Activated CD8-positive, alpha-beta memory T cell treated with anti-CD3 and anti-CD28 coated beads for 4 hours (primary cell): ENCODE data around the gene CDKAL1.
"Not testable (repeated sequence)": the region's sequence is repeated elsewhere in the genome, so short reads cannot be mapped to it uniquely, and the experiment has no call there.

Experiments
- DNase-seq, 2 donors: peaks; one replicate each; pipeline ENCODE4 v3.0.0-alpha.2; 2020; ENCODE audit warnings: low read depth in 2 of 2

The CDKAL1 gene

GRCh38 chr6:20594299-20594853 lies 60.1 kb downstream of the CDKAL1 start:
- not testable (repeated sequence) for DNase-seq

GRCh38 chr6:20599302-20600051 lies 65.2 kb downstream of the CDKAL1 start:
- no peak for DNase-seq

- DNase-seq: no peak
Measured at GRCh38 chr6:20600831-20601230, 66.6 kb downstream of the CDKAL1 start.

GRCh38 chr6:20604159-20604558 lies 69.9 kb downstream of the CDKAL1 start:
- no peak for DNase-seq

- DNase-seq: no peak
Measured at GRCh38 chr6:20605061-20605460, 70.8 kb downstream of the CDKAL1 start.

GRCh38 chr6:20605581-20605980 lies 71.3 kb downstream of the CDKAL1 start:
- no peak for DNase-seq

- no peak for DNase-seq
Measured at GRCh38 chr6:20606831-20607230, 72.6 kb downstream of the CDKAL1 start.

GRCh38 chr6:20608356-20608755 lies 74.1 kb downstream of the CDKAL1 start:
- no peak for DNase-seq

- DNase-seq: no peak
Measured at GRCh38 chr6:20608905-20609304, 74.6 kb downstream of the CDKAL1 start.

GRCh38 chr6:20609924-20610323 lies 75.7 kb downstream of the CDKAL1 start:
- DNase-seq: not testable (repeated sequence)

- DNase-seq: no peak
Measured at GRCh38 chr6:20610636-20611370, 76.5 kb downstream of the CDKAL1 start.

- DNase-seq: not testable (repeated sequence)
Measured at GRCh38 chr6:20617537-20617936, 83.3 kb downstream of the CDKAL1 start.

GRCh38 chr6:20620043-20620442 lies 85.8 kb downstream of the CDKAL1 start:
- DNase-seq: no peak

GRCh38 chr6:20623761-20624160 lies 89.5 kb downstream of the CDKAL1 start:
- DNase-seq: no peak

GRCh38 chr6:20626165-20626564 lies 91.9 kb downstream of the CDKAL1 start:
- no peak for DNase-seq

- no peak for DNase-seq
Measured at GRCh38 chr6:20629509-20629908, 95.3 kb downstream of the CDKAL1 start.

- DNase-seq: no peak
Measured at GRCh38 chr6:20630136-20630535, 95.9 kb downstream of the CDKAL1 start.

GRCh38 chr6:20630617-20631548 lies 96.6 kb downstream of the CDKAL1 start:
- DNase-seq: no peak

- no peak for DNase-seq
Measured at GRCh38 chr6:20631549-20631924, 97.3 kb downstream of the CDKAL1 start.

- no peak for DNase-seq
Measured at GRCh38 chr6:20632696-20633095, 98.4 kb downstream of the CDKAL1 start.

- DNase-seq: no peak
Measured at GRCh38 chr6:20633566-20634340, 99.5 kb downstream of the CDKAL1 start.
